Esophagus (tissue), 2 donors: Measurements from ENCODE around the gene ADGRF5. TPM values are rescaled to one million over a fixed set of nuclear protein-coding genes. Genes with fewer than 3 reads are reported as not detected.

Source experiments
- H3K27ac ChIP-seq, 2 donors: one replicate each; pipeline ENCODE4 v1.5.1; 2013; ENCODE audit warnings: low read depth in 2 of 2, mild to moderate bottlenecking in 2 of 2, inconsistent platforms in 1 of 2, low read length in 1 of 2, moderate library complexity in 1 of 2
- H3K27me3 ChIP-seq, 2 donors: one replicate each; pipeline ENCODE4 v1.6.1; 2013; ENCODE audit warnings: low read length in 2 of 2, control low read depth in 1 of 2, mild to moderate bottlenecking in 1 of 2; ENCODE audit not compliant: insufficient read depth in 2 of 2, control insufficient read depth in 1 of 2
- H3K36me3 ChIP-seq, 2 donors: one replicate each; pipeline ENCODE4 v1.6.1; 2013; ENCODE audit warnings: low read length in 1 of 2; ENCODE audit not compliant: control insufficient read depth in 2 of 2, insufficient read depth in 2 of 2
- H3K4me1 ChIP-seq, 2 donors: one replicate each; pipeline ENCODE4 v1.6.1; 2013; ENCODE audit warnings: low read length in 1 of 2; ENCODE audit not compliant: control insufficient read depth in 2 of 2, insufficient read depth in 2 of 2
- H3K4me3 ChIP-seq, 2 donors: one replicate each; pipeline ENCODE4 v1.5.1; 2013; ENCODE audit warnings: low read length in 2 of 2, mild to moderate bottlenecking in 2 of 2, low read depth in 1 of 2, moderate library complexity in 1 of 2
- H3K9me3 ChIP-seq, 2 donors: one replicate each; pipeline ENCODE4 v1.6.1; 2013; ENCODE audit warnings: mild to moderate bottlenecking in 2 of 2, low read depth in 1 of 2, low read length in 1 of 2, moderate library complexity in 1 of 2; ENCODE audit not compliant: control insufficient read depth in 2 of 2, insufficient read depth in 1 of 2
- WGBS, 2 donors: extraction: QIAGEN DNeasy Blood & Tissue Kit; methylation state at CpG; one replicate each; pipeline ENCODE4 v1.1.7; 2013; 5-methylcytosine and 5-hydroxymethylcytosine counted together
- polyA plus RNA-seq, 2 donors: library from polyadenylated mRNA; stranded (reverse); fragments of 200-250 nt; gene quantifications; one replicate each; pipeline ENCODE4 v1.2.3, GENCODE V29; 2013
- donor health status: healthy with polysubstance abuse.
- donor health status: Bipolar disorder and iron deficiency.

Gene ADGRF5
- polyA plus RNA-seq, 2 donors: 1.7 to 2.2 TPM

DNA sequence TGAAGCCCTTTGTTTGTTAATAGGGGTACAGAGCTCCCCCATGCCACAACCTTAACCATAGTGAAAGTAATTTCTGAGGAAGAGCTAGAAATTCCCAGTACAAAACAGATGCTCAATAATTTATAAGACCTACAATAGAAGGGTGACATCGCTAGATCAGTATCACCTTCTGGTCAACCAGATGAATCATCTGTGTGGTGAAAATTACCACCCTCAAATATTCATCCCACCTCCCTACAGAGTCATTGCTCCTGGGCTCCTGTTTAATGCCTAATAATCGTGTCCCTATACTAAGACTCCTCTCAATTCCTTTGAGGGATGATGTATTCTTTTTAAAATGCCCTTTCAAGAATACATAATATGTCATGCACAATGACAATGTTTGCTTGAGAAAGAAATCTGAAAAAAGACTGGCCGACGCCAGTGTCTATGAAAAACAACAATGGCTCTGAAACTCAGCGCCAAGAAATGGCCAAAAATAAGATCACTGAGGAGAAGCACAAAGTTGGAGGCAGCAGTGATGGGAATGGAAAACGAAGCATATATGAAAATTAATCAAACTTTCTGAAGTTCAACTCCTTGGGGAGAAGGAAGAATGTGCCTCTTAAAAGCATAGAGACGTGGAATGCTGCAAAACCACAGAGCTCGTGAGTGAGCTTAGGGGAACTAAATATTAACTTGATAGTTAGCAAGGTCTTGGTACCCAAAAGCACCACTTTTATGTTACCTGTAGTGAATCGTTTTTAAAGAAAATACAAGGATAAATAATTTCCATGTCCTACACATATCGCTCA is 11.0 kb upstream of the ADGRF5 start:
- Histone ChIP-seq H3K4me1 (no peaks in the 10 kb centered on the region), H3K9me3 (no peaks in the 10 kb centered on the region), H3K4me3 (no peak overlapping the region), H3K27ac (no peak overlapping the region), H3K27me3 (no peaks in the 10 kb centered on the region), H3K36me3 (no peaks in the 10 kb centered on the region)
- 56 to 60% methylated on average over 10 of the region's 10 CpGs for WGBS, 2 donors

DNA sequence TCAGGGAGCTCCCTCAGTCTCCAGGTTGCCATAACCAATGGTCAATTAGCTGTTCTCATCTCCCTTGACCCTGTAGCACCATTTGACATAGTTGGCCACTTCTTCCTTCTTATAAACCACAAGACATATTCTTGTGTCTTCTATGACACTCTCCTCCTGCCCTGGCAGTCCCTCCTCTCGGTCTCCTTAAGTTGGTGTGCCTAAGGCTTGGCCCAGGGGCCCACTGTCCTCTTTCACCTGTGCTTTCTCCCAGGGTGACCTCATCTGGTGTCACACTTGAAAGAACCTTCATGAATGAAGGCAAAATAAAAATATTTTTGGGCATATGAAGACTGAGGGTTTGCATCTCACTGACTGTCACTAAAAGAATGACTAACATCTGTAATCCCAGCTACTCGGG is 9.7 kb upstream of the ADGRF5 start:
- H3K4me1 ChIP-seq: no peaks in the 10 kb centered on the region
- H3K4me3 ChIP-seq: no peak overlapping the region
- no peaks in the 10 kb centered on the region for H3K36me3 ChIP-seq
- no peaks in the 10 kb centered on the region for H3K27me3 ChIP-seq
- H3K27ac ChIP-seq: no peak overlapping the region
- H3K9me3 ChIP-seq: no peaks in the 10 kb centered on the region
- 79 to 89% methylated on average over 2 of the region's 2 CpGs for WGBS, 2 donors

DNA sequence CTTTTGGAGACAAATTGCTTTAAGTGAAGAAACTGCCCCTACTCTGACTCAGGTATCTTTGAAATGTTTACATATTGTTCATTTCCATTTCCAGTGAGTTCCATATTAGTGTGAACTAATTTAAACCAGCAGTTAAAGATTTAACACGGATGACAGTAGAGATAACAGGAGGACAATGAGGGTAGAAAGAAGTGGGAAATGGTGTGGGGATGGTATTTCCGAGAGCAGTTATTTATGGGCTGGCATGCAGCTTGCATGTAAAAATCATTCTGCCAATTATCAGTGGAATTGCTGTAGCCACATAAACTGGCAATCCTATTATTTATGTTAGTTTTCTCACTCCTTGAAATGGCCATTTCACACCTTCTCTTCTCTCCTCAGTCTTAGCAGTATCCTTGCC is 8.6 kb upstream of the ADGRF5 start:
- H3K4me1 ChIP-seq: no peaks in the 10 kb centered on the region
- no peak overlapping the region for H3K27ac ChIP-seq

DNA sequence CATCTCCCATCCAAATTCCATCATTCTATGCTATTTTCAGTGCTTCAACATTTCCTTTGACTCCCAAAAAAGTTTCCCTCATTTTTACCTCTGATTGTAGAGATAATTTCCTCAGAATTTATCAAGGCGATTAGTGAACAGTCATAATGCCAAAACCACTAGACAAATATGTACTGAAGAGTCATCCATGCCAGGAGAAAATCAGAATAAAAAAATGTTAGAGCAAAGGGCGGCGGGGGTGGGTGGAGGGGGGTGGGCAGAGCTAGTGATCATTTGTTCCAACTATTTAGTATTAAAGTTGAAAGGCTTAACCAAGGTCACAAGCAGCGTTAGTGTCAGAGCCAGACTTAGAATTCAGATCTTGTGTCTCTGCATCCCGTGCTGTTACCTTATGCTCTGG is 5.3 kb upstream of the ADGRF5 start:
- 65 to 78% methylated on average over 5 of the region's 5 CpGs for WGBS, 2 donors
- H3K27ac ChIP-seq: no peak overlapping the region
- no peaks in the 10 kb centered on the region for H3K4me1 ChIP-seq
- H3K4me3 ChIP-seq: no peak overlapping the region
- no peaks in the 10 kb centered on the region for H3K27me3 ChIP-seq
- H3K9me3 ChIP-seq: no peaks in the 10 kb centered on the region
- no peaks in the 10 kb centered on the region for H3K36me3 ChIP-seq

More for the DNA sequence above, 8.6 kb upstream of the ADGRF5 start:
- Histone ChIP-seq H3K36me3 (no peaks in the 10 kb centered on the region), H3K9me3 (no peaks in the 10 kb centered on the region), H3K27me3 (no peaks in the 10 kb centered on the region), H3K4me3 (no peak overlapping the region)
- WGBS, 2 donors: 74 to 76% methylated on average over 2 of the region's 2 CpGs

DNA sequence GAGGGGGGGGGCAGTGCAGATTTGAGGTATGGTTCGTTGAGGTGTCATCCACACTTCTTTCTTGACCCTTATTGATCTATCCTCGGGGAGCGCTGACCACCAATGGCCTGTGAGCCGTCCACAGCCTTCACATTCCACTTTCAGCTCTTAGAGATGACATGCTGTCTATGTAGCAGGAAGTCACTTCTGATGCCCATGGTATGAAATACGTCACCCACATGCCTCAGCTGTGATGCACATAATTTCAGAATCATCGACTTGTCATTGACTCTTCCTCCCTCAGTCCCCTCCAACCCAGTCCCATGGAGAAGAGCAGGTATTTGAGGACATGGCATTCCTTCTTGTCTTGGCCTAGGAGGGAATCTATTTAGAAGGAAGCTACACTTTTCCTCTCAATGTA is 4.7 kb upstream of the ADGRF5 start:
- WGBS, 2 donors: 87 to 90% methylated on average over 6 of the region's 6 CpGs
- Histone ChIP-seq H3K27ac (no peak overlapping the region), H3K4me1 (no peaks in the 10 kb centered on the region), H3K9me3 (no peaks in the 10 kb centered on the region), H3K4me3 (no peak overlapping the region), H3K36me3 (no peaks in the 10 kb centered on the region), H3K27me3 (no peaks in the 10 kb centered on the region)

DNA sequence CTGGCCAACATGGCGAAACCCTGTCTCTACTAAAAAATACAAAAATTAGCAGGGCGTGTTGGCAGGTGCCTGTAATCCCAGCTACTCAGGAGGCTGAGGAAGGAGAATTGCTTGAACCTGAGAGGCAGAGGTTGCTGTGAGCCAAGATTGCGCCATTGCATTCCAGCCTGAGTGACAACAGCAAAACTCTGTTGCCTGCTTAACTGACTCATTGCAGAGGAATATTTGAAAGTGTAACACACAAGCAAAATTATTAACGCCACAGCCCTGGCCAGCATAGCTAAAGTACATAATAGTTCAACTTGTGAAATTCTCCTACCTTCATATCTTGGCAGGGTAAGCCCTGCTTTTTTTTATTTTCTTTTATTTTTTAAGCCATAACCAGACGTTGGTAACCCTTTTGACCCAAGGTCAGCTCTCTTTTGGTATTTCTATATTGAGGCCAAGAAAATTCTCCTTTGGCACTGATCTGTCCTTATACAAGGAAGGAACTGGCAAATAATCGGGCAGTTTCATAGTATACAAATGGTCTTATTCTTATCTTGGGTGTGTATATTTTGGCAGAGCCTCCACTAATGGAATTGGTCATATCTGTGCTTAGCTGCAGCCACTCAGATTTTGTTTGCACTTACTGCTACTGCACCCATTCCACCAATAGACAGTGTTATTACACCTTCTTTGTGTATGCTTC is 4.0 kb upstream of the ADGRF5 start:
- Histone ChIP-seq H3K27ac (no peak overlapping the region), H3K4me1 (no peaks in the 10 kb centered on the region)

DNA sequence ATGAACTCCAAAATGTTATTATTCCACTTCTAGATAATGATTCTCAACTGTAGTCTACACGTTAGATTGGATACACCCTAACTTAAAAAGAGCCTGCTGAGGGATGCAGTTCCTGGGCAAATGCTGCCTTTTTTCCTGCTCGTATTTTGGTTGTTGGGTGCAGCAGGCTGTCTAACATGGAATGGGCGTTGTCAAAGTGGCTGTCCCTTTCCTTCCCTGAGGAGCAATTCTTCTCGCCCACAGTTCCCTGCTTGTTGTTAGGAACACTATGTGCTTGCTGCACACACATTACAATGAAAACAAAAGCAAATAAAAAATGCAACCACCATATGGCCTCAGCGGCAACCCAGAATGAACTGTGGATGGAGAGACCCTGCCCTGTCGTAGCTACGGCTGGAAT is 1.7 kb upstream of the ADGRF5 start:
- 74 to 85% methylated on average over 7 of the region's 7 CpGs for WGBS, 2 donors
- Histone ChIP-seq H3K9me3 (peaks cover 0 to 2% of the 10 kb centered on the region in 2 donors), H3K27ac (no peak overlapping the region)

More for the DNA sequence above, 4.0 kb upstream of the ADGRF5 start:
- Histone ChIP-seq H3K36me3 (no peaks in the 10 kb centered on the region), H3K4me3 (no peak overlapping the region), H3K9me3 (peaks cover 0 to 2% of the 10 kb centered on the region in 2 donors), H3K27me3 (no peaks in the 10 kb centered on the region)
- WGBS, 2 donors: 56 to 58% methylated on average over 6 of the region's 6 CpGs

DNA sequence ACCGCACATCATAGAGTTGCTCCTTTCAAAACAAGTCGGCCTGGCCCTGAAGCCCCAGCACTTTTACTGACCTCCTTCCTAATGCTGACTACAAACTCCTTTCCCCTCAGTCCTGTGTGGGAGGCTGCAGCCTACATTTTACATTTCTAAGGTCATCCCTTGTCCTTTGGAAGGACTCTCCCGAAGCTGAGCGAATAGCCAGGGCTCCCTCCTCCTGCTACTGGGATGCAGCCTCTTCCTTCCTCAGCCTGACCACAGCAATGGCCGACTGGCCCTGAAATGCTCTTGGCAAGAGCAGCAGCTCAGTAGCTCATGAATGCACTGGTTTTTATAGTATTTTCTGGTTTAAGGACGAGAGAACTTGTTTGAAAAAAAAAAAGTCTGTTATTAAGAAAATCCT is 679 bp downstream of the ADGRF5 start:
- H3K27ac ChIP-seq: no peak overlapping the region
- no peaks in the 10 kb centered on the region for H3K27me3 ChIP-seq
- no peaks in the 10 kb centered on the region for H3K36me3 ChIP-seq
- no peaks in the 10 kb centered on the region for H3K4me1 ChIP-seq
- peaks cover 0 to 2% of the 10 kb centered on the region in 2 donors for H3K9me3 ChIP-seq
- no peak overlapping the region for H3K4me3 ChIP-seq
- 73 to 75% methylated on average over 6 of the region's 6 CpGs for WGBS, 2 donors

More for the DNA sequence above, 1.7 kb upstream of the ADGRF5 start:
- no peak overlapping the region for H3K4me3 ChIP-seq
- no peaks in the 10 kb centered on the region for H3K36me3 ChIP-seq
- H3K27me3 ChIP-seq: no peaks in the 10 kb centered on the region
- no peaks in the 10 kb centered on the region for H3K4me1 ChIP-seq

DNA sequence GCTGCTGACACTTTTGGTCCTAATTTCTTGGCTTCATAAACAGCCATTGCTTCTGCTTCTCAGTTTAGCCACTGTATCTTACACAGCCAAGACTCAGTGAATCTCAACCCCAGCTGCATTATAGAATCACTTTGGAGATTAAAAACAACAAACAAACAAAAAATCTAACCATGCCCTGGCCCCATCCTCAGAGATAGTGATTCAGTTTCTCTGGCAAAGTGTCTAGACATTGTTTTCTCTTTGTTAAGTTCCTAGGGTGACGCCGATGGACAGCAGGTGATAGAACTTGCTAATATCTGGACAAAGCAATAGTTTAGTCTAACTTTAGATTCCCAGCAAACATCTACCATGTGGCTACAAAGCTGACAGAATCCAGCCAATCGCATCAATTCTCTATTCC is 2.9 kb downstream of the ADGRF5 start:
- WGBS, 2 donors: 80 to 86% methylated on average over 3 of the region's 3 CpGs
- Histone ChIP-seq H3K4me1 (no peaks in the 10 kb centered on the region), H3K4me3 (no peak overlapping the region), H3K36me3 (no peaks in the 10 kb centered on the region), H3K27ac (peak overlapping the region in 1 of 2 donors; percentile 15), H3K27me3 (no peaks in the 10 kb centered on the region), H3K9me3 (peaks cover 0 to 2% of the 10 kb centered on the region in 2 donors)
